Fibroblast of skin of scalp (primary cell): Measurements from ENCODE around the gene PDPK1.
"Not testable (repeated sequence)": the region's sequence is repeated elsewhere in the genome, so short reads cannot be mapped to it uniquely, and the experiment has no call there.

ENCODE experiments used
- DNase-seq: peaks from one replicate; pipeline ENCODE4 v3.0.0-alpha.2; 2013

Gene PDPK1

DNA sequence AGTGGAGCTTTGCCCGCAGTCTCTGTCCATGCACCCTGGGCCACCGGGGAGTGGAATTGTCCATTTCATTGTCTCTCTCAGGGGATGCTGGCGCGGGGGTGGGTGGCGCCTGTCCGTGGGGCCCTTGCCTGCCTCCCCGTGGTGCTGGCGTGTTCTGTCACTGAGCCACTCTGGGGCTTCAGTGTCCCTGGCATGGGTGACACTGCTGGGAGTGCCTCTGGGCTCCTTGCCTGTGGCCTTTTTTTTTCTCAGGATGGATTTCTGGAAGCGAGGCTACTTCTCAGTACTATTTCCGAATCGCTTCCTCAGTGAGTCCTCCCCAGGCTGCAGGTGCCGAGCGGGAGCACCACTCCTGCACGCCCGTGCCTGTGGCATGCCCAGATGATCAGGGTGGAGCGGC, 55.0 kb downstream of the PDPK1 start:
- no peak for DNase-seq

DNA sequence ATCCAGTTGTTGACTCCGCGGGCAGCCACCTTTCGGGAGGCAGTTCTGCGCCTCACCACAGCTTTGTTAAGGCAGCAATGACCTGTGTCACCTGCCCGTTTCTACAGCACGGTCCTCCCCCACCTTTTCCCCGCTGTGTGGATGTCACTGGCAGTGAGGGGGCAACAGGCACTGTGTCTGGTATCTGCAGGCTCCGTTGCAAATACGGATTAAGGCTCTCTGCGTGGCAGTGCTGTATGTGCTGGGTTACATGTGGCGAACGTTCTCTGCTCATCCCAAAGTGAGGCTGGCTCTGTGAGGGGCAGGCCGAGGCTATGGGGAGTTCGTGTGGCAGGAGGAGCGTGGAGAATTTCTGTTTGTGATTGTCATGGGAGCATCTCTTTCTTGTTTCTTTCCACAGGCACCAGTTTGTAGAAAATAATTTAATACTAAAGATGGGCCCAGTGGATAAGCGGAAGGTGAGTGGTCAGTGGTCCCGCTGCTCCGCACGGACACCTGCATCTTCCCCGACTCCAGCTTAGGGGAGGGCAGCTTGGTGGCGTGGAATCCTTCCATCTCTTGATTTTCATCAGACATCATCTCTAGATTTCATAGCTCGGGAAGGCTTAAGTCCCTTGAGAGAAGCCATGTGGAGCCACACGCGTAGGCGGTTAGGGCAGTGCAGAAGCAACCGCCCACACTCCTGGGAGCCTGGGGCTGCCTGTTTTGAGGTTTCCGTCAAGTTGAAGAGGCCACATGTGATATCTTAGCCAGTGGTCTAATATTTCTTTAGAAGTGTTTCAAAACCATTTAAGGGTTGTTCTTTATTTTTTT, 57.8 kb downstream of the PDPK1 start:
- no peak for DNase-seq

DNA sequence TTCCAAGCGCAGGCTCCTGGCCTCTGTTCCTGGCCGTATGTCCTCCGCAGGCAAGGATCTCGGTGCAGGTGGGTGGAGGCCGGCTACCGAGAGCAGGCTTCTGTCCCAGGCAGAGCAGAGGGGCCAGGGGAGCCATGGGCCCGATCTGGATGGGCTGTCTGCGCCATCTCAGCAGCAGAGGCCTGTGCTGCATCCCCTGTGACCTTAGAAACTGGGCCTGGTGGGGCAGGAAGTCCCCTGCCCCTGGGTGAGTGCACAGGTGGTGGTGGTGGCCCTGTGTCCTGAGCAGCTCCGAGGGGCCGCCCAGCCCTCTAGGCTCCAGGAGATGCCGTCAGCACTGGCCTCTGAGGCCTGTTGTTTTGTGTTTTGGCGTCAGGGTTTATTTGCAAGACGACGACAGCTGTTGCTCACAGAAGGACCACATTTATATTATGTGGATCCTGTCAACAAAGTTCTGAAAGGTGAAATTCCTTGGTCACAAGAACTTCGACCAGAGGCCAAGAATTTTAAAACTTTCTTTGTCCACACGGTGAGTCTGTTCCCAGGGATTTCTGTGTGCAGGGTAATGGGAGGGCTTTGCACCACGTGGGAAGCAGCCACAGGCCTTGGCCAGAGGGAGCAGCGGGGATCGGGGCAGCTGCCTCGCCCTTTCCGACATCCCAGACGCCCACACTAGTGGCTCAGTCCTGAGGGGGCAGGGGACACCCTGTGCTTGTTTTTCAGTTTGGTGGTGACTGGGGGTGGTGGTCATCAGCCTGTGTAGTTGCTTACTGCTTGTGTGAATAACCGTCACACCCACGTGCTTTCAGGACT, 59.1 kb downstream of the PDPK1 start:
- no peak for DNase-seq

DNA sequence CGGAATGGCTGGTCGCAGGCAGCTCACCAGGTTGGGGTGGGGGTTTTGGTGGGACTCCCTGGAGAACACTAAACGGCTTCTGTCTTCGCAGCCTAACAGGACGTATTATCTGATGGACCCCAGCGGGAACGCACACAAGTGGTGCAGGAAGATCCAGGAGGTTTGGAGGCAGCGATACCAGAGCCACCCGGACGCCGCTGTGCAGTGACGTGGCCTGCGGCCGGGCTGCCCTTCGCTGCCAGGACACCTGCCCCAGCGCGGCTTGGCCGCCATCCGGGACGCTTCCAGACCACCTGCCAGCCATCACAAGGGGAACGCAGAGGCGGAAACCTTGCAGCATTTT, 59.7 kb downstream of the PDPK1 start:
- DNase-seq = no peak

DNA sequence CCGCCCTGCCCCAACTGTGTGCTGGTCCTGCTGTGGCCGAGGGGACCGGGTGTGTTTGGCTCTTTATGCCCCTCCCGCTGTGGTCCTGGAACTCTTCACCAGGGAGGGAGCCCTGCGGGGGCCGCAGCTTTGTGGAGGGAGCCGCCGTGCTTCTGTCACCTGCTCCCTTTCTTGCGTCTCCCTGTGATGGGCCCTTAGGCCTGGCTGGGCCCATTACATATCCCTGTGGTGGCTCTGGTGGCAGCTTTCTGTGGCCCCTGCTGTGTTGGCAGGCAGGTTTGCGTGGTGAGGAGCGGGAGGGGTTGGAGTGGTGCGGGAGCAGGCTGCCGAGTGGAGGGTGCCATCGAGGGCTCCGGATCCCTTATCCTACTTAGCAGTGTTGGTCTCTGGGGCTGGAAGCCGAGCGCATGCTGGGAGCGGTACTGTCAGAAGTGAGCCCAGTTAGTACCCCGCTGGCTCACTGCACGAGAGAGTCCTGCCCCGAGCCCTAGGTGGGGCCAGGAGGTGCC, 60.4 kb downstream of the PDPK1 start:
- no peak for DNase-seq

DNA sequence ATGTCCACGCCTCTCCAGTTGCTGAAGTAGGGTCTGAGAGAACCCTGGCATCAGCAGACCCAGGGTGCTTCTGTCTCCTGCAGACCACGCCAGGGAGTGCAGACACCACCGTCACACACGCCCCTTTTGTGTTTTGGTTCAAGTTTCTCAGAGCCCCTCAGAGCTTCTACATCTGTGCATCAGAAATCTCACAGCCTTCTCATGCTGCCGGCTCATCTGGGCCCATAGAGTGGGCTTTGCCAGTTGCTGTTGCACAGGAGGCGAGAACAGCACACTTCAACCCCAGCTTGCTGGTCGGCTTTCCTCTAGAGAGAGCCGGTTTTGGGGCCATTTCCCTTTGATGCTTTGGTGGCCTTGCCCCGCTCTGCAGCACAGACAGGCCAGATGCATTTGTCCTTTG, 60.9 kb downstream of the PDPK1 start:
- DNase-seq = no peak

DNA sequence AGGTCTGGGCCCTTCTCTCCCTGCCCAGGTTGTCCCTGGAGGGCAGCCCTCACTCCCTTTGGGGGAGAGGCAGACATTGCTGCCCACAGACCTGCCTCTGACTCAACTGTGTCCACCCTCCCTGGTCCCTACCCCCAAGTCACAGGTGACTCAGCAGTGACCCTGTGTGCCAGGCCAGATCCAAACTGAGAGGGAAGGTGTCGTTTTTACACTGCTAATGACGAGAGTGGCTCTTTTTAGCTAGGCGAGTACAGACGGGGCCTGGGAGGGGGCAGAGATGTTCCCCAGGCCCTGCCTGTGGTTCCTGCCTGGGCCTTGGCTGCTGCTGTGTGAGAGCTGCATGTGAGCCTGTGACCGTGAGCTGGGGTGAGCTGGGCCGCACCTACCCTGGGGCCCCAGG, 61.3 kb downstream of the PDPK1 start:
- not testable (repeated sequence) for DNase-seq

DNA sequence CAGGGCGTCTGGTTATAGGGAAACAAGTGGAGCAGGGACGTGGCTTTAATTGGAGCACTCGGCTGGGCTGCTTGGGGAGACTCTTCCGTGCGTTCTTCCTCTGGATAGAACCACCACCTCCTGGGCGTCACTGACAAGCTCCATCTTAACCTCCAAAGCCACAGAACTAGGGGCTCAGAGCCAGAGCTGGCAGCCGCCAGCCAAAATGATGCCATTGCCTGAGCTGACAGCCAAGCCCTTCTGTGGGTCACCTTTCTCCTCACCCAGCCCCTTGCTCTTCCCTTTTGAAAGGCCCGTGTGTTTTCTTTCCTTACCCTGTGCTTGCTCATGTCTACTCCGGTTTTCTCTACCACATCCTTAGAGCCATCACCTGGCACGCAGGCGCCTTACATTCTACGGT, 62.0 kb downstream of the PDPK1 start:
- DNase-seq = not testable (repeated sequence)

DNA sequence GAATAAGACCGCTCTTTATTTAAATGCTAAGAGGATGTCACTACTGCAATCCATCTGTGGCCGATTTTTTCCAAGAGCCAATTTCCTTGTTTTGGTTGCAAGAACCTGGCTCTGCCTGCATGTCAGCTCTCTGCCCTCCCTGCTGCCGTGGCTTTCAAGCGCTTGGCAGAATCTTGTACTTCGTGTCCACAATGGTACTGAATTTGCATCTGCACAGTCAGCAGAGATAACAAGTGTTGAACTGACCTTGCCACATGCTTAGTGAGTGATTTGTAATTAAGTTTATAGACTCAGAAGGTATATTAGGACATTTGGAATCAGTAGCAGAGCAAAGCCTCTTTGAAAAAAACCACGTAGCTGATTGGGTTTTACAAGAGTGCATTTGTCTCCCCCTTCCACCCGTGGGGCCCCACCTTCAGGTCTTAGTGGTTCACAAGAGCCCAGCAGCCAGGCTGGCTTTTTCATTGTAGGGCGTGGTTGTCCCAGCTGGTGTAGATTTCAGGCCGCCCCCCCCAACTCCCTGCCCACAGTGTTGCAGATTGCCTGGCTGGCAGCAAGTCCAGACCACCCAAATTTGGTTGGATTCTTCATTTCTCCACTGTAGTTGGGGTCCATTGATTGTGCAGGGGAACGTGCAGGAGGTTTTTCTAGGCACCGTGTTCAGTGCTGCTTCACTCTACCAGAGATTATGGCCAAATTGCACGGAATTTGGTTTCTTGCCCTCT, 63.6 kb downstream of the PDPK1 start:
- DNase-seq = not testable (repeated sequence)

DNA sequence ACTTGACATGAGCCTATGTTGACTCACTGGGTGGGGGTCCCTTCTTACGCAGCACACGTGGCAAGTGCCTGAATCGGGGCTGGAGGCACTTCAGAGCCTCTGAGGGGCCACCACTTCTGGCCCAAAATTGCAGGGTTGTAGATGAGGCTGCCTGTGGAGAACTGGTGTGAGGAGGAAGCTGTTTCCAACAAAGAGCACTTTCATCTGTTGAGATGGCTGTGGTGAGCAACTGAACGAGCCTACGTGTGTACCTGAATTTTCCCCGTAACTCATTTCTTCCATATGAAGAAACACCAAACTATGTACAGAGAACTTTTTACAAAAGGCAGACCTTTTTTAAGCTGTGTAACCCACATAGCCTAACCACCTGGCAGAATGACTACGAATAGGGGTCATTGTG, 64.4 kb downstream of the PDPK1 start:
- not testable (repeated sequence) for DNase-seq

DNA sequence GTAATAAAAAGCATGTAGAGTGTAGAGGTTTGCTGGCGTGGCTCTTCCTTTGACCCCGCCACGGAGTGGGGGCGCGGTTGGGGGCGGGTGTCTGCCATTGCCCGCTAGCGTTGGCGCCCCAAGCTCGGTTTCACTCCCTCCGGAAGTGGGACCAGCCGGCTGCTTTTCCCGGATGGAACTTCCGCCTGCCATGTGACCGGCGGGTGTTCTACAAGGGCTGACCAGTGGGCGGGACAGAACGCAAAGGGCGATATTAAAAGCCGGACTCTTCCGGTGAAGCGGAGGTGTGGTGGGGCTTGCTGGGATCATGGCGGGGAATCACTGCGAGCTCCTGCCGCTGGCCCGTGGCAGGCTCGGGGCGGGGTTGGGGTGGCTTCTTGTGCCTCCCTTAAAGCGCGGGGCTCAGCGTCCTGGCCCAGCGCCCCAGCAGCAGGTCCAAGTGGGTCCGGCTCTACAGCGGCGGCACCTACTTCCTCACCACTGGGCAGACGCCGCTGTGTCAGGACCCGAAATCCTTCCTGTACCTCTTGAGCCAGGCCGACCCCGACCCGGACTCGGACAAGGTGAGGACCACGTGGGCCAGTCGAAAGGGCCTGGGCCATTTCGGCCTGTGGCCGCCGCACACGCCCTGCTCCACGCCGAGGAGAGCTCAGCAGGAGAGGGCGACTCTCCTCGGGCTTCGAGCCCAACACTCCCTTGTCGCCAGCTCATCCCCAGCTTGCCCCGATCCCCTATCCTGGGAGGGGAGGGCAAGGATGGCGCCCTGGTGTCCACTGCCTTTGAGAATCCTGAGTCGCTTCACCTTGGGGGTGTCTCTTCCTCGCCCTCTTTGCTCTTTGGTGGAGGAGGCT, 65.6 kb downstream of the PDPK1 start:
- DNase-seq = peak; percentile 97

DNA sequence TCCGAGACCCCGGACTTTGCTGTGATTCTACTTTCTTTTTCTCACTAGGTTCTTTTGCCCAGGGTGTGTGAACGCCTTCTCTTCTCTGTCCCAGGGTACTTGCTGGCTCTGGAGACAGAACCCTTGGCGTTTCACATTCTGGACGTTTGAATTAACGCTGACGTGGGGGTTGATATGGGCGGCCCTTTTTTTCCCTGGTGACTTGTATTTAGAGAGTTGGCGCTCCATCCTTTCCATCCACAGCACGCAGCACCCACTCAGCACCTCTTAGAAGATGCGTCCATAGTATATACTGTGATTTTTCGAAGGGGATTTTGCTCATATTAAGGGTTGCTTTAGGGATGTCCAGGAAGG, 66.2 kb downstream of the PDPK1 start:
- not testable (repeated sequence) for DNase-seq

DNA sequence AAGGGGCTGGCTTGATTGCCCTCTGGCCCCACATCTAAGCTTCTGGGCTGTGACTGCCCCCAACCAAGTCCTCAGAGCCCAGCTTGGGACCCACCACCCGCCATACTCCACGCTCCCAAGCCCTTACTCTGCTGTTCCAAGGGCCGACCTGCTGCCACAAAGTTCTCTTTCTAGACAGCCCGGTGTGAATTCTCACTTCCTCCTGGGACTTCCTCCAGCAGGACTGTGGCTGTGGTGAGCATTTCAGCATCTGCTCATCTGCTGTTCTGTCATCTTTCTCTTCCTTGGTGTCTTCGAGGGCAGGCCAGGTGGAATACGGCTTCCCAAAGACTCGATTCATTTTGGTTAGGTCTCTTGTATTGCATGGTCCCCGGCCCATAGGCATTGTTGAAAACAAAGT, 69.0 kb downstream of the PDPK1 start:
- DNase-seq = not testable (repeated sequence)

DNA sequence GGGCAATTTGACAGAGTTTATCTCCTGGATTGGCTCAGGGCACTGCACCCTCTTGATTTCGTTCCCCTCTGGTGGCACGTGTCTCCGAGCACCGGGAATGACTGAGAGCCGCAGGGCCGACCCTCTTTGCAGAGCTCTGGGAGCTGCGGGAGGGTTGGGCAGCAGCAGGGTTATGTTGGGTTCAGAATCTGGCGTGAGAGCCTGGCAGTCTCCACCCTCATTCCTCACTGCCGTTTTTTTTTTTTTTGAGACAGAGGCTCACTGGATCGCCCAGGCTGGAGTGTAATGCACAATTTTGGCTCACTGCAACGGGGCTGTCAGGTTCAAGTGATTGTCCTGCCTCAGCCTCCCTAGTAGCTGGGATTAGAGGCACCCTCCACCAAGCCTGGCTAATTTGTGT, 71.5 kb downstream of the PDPK1 start:
- not testable (repeated sequence) for DNase-seq

DNA sequence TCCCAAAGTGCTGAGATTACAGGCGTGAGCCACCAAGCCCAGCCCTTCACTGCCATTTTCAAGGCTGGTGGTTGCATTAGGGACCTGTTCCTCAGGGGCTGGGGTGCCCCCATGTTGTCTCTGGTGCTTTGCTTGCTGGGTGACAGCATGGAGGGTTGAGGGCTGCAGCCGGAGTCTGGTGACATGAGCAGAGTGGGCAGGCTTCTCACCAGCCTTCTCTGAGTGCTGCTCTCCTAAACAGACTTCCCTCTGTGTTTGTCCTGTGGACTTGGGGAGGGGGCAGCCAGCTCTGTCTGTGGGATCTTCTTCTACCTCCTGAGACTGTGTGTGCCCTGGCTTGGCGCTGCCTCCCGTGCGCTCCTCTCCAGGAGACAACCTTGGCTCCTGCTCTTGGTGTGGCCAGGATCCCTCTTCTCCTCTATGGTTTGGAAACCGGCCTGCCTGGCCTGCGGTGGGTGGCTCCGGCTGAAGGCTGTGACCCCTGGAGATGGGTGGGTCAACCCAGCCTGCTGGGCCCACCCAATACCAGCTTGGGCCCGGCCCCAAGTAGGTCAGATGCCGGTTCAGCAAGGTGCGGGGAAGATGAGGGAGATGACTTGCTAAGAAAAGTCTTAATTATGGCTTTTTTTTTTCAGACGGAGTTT, 72.1 kb downstream of the PDPK1 start:
- DNase-seq = no peak

DNA sequence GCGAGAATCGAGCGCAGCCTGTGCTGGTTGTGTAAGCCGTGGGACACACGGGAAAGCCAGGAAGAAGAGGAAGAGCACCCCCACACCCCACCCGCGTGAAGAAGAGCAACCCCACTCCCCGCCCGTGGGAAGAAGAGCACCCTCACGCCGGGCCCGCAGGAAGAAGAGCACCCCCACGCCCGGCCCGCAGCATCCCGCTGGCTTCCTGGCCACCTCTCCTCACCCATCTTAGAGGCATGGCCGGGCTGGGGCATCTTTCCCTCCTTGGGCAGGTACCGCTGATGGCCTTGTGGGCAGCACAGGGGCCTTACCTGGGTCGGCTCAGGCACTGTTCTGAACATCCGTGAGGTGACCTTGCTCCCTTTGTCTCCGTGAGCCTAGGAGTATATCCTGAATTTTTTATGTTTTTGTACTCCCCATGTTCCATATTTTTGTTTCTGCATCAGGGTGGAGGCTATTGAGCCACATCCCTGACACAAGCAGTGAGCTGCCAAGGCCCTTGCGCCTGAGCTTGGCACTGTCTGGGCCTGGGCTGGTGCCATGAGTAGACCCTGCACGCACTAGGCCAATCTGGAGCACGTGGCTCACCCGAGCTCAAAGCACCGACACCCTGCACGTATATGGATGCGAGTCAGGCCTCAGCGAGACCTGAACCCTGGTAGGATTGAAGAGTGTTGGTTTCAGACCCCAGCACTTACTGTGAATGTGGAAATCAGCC, 73.1 kb downstream of the PDPK1 start:
- no peak for DNase-seq

DNA sequence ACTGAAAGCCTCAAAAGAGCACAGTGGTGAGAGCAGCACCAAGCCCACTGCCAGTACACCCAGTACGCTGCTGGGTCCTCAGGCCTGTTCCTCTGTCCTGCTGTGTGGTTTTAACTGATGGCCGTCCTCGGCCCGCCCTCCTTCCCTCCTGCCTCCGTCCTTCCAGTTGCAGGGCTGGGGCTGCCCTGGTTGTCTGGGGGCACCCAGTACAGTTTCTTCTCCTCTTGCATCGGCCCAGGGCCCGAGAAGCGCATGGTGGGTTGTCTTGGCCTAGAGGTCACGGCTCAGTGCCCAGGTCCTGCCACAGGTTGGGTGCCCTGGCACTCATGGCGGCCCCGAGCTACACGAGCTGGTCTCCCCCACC, 73.7 kb downstream of the PDPK1 start:
- no peak for DNase-seq

DNA sequence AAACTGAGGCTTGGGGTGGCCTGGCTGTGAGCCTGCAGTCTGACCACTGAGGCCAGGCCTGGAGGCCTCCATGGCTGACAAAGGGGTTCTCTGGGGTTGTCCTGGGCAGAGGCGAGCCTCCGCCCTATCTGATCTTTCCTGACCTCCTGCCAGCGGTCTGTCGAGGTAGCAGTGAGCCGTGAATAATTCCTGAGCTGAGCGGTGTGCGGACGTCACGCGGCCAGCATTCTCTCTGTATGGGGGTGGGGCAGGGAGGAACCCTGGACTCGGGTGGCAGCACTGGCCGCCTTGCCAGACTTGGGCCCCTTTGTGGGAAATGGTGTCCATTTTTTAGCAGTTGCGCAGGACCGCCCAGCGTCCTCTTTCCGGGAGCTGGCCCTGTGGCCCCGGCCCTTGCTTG, 74.1 kb downstream of the PDPK1 start:
- DNase-seq = not testable (repeated sequence)

DNA sequence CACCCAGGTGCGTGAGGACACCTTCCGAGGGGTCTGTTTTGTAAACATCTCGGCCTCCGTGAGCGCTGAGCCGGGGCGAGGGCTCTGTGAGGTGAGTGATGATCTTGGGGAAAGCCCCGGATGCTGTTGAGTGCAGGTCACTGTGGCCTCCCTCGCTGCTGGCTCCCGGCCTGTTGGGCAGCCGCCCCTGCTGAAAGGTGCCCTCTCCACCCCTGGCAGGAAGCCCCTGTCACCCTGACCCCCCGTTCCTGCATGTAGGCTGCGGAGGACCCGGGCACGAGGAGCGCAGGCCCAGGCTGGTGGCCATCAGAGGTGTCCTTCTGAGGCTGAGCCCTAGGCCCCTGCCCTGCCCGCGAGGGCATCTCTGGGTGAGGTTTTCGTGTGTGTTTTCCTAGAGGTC, 75.4 kb downstream of the PDPK1 start:
- not testable (repeated sequence) for DNase-seq

DNA sequence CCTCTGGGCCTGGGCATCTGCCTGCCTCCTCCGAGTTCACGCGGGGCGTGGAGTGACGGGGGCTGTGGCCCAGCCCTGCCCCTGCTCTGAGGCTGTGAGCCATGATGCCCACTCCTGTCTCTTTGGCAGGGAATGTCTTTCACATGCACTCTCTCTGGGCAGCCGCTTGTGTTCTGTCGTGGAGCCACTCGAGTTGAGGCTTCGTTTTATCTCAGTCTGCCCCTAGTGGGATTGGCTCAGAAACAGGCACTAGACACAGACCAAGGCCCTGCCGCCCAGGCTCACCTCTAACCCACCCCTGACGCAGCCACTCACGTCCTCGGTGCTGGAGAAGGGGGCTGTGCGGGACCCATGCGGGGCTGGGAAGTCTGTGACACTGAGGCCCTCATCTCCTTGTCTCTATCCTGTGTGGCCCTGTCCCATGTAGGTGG, 77.0 kb downstream of the PDPK1 start:
- no peak for DNase-seq

DNA sequence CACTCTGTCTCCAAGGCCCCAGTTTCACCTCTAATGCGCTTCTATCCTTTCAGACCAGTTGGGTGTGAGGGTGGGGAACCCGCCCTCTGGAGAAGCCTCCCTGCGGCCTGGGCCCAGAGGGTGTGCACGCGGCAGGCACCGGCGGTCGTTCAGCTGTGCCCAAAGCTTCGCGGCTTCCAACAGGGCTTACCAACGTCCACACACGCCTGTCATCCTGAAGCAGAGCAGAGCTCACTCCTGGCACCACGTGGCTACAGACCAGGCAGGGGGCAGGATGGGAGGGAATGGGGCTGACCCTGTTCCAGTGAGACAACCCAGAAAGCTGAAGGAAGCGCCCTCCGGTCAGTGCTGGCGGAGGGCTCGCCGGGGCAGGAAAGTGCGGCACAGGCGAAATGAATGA, 81.1 kb downstream of the PDPK1 start:
- DNase-seq = not testable (repeated sequence)
